NK-92 (cell line): Measurements from ENCODE around the gene TEX54.
A peak's percentile ranks its signal among the peaks of the same experiment; 100 is the strongest.

ENCODE experiments used
- DNase-seq: peaks from one replicate; lab custom pipeline; 2025; ENCODE audit not compliant: unreplicated experiment; lab: John Stamatoyannopoulos, UW

TEX54 gene

GRCh38 chr11:62789576-62789975 lies 43.1 kb downstream of the TEX54 start:
- DNase-seq, result no peak

- DNase-seq, result no peak
Observed at GRCh38 chr11:62788991-62789390, 43.6 kb downstream of the TEX54 start.

- DNase-seq, result peak; percentile 85
Observed at GRCh38 chr11:62787005-62787759, 45.5 kb downstream of the TEX54 start, which contains the start of gene TMEM179B. Gene TMEM179B, plus strand, starts transcription at chr11:62787402. Its CDS starts 30 bp downstream, at chr11:62787432.

GRCh38 chr11:62786318-62787004 lies 46.2 kb downstream of the TEX54 start:
- DNase-seq, result no peak

DNA sequence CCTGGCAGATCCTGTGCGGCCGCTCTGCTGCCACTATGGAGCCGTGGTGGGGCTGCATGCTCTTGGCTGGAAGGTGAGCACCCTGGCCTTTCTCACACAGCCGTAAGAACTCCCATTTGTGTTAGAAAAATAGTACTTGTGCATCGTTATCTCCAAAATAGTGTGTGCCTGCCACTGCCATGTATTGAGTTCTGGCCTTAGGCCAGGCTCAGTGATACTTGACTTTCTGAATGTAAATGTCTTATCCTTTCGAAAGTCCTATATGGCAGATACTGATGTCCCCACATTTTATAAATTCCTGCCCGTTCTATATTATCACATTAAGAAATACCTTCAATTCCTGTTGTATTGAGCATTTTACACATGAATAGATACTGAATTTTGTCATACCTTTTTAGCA lies 49.9 kb downstream of the TEX54 start:
- no peak for DNase-seq
